Epidermal melanocyte (primary cell): ENCODE results near the gene STOM.
"Not testable (repeated sequence)": the region's sequence is repeated elsewhere in the genome, so short reads cannot be mapped to it uniquely, and the experiment has no call there.

ENCODE experiments used
- DNase-seq: peaks from one replicate; pipeline ENCODE4 v3.0.0; 2011; ENCODE audit warnings: low spot score; ENCODE audit not compliant: insufficient read length

Gene STOM

DNA sequence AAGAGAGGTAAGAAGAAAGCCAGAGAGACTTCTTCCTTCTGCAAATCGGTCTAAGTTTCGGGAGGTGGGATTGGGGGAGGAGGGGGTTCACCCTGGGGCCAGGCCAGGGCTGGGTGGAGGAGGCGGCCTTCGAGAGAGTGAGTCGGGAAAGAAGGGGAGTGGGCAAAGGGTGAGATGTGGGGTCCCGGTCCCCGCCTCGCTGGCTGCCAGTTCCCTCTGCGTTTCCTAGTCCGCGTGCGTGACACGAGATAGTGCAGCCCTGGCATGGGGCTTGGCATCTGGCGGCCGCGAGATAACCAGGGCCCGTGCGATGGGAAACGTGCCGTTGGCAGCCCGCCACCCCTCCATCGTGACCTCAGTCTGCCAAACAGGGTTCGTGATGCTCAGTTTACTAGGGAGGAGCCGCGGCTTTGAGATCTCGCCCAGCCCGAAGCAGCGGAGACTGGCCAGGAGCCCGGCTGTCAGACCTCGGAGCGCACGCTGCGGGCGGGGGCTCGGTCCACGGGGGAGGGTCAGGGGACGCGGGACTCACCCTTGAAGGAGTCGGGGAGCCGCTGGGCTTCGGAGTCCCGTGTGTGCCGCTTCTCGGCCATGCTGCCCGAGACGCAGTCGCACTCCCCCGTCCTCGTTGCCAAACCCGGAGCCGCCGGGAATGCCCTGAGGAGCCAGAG, at the start of gene STOM:
Gene STOM, minus strand, starts transcription at position 656 of the 671 bp plus-strand sequence. Its CDS starts 63 bp downstream, at position 593.
- peak; percentile 41 for DNase-seq

DNA sequence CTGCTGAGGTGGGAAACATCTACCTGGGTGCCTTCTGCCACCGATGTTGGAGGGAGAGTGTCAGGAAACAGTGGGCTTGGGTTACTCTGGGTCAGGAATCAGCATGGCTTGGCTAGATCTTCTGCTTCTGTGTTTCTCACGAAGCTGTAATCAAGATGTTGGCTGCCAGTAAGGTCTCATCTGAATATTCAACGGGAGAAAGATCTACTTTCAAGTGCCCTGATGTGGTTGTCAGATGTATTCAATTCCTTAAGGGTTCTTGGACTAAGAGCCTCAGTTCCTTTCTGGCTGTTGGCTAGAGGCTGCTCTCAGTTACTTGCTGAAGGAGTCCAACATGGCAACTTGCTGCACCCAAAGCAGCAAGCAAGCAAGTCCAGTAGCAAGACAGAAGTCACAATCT, 41.9 kb upstream of the STOM start:
- DNase-seq: no peak

GRCh38 chr9:121405899-121406298, 35.8 kb upstream of the STOM start:
- no peak for DNase-seq

DNA sequence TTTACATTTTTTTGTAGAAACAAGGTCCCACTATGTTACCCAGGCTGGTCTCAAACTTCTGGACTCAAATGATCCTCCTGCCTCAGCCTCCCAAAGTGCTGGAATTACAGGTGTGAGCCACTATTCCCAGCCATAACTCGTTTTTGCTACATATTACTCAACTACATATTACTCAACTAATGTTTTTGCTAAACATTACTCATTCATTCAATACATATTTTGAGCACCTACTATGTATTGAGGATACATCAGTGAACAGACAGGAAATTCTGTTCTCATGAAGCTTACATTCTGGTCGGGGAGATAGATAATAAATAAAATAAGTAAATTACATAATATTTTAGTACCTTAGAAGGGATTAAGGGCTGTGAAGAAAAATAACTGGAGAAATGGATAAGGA, 34.9 kb upstream of the STOM start:
- no peak for DNase-seq

GRCh38 chr9:121399883-121400607, 30.0 kb upstream of the STOM start:
- peak; percentile 36 for DNase-seq

DNA sequence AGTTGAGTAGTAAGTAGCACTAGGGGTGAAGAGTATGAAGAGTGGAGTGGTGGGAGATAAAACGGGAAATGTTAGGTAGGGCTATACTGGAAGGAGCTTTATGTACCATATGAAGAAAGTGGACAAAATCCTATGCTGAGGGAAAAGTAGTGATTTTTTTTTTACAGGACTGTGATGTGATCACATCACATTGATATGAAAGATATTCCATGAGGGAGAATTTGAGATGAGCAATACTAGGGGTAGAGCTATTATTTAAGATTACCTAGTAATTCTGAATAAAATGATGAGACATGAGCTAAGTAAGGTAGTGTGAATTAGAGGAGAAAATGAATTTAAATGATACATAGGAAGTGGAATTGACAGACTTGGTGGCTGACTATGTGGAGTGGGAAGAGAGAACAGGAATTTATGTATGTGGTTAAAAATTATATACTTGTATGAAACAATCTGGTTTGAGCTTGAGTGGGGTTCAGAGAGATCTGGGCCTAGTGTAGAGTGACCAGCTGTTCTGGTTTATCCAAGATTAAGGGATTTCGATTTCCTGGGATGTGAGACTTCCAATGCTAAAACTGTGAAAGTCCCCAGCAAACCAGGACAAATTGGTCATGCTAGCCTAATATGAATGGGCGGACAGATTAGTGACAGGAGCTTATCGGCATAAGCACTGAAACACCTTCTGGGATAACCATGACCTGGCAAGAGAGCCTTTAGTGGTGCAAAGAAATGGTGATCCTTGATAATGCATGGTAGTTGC, 29.3 kb upstream of the STOM start:
- DNase-seq: no peak

GRCh38 chr9:121398374-121398773, 28.3 kb upstream of the STOM start:
- no peak for DNase-seq

DNA sequence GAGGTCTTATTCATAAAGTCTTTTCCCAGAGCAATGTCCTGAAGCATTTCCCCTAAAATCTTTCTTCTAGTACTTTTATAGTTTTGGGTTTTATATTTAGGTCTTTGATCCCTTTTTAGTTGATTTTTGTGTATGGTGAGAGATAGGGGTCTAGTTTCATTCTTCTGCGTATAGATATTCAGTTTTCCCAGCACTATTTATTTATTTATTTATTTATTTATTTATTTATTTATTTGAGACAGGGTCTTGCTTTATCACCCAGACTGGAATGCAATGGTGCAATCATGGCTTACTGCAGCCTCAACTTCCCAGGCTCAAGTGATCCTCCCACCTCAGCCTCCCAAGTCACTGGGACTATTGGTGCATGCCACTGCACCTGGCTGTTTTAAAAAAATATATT, 27.2 kb upstream of the STOM start:
- DNase-seq: not testable (repeated sequence)

GRCh38 chr9:121395558-121395957, 25.5 kb upstream of the STOM start:
- no peak for DNase-seq

GRCh38 chr9:121394292-121394691, 24.2 kb upstream of the STOM start:
- no peak for DNase-seq

DNA sequence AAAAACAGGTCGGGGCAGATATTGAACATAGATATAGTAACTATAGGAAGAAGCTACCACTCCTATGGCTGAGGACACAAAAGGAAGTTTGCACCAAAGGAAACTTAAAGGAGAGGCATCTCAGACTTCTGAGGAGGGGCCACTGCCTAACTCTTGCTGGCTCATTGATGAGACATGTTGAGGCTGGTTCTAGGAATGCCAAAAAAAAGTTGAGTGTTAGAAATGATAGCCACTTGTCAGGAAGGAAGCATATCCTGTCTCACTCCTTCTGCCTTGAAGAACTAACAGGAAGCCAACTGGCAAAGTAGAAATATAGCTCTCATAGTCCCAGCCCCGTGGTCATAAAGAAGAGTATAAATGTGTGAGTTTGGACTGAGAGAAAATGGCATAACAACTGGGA, 23.3 kb upstream of the STOM start:
- DNase-seq: no peak

DNA sequence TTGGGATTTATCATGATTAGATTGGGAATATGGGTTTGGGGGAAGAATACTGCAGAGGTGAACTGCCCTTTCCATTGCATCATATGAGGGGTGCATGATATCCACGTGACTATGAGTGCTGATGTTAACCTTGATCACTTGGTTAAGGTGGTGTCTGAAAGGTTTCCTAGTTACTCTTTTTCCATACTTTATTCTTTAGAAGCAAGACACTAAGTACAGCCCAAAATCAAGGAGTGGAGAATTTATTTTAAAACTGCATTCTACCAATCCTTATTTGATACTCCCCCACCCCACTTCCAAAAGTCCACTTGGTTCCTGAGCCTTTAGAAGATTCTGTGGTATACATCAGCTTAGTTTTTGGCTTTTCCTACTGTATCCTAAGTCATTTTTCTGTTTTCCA, 20.3 kb upstream of the STOM start:
- no peak for DNase-seq

DNA sequence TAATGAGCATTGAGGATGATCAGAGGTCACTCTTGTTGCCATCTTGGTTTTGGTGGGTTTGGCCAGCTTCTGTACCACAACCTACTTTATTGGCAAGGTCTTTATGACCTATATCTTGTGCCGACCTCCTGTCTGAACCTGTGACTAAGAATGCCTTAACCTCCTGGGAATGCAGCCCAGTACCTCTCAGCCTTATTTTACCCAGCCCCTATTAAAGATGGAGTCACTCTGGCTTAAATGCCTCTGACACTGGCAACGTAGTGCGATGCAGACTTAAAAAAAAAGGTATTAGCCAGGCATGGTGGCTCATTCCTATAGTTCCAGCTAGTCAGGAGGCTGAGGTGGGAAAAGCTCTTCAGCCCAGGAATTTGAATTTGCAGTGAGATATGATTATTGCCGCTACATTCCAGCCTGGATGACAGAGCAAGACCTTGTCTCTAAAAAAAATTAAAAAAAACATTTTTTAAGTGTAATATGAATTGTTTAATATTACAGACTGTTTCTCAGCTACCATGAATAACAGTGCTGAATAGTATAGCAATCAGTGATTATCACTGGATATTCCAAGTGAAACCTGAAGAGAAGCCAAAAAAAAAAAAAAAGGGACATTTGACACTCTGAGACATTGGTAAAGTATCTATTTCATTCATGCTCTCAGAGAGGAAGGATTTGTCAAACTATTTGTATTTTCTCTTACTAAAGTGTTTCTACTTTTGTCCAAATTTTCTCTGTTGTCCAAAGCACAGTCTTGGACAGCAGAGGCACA, 18.3 kb upstream of the STOM start:
- DNase-seq: no peak

DNA sequence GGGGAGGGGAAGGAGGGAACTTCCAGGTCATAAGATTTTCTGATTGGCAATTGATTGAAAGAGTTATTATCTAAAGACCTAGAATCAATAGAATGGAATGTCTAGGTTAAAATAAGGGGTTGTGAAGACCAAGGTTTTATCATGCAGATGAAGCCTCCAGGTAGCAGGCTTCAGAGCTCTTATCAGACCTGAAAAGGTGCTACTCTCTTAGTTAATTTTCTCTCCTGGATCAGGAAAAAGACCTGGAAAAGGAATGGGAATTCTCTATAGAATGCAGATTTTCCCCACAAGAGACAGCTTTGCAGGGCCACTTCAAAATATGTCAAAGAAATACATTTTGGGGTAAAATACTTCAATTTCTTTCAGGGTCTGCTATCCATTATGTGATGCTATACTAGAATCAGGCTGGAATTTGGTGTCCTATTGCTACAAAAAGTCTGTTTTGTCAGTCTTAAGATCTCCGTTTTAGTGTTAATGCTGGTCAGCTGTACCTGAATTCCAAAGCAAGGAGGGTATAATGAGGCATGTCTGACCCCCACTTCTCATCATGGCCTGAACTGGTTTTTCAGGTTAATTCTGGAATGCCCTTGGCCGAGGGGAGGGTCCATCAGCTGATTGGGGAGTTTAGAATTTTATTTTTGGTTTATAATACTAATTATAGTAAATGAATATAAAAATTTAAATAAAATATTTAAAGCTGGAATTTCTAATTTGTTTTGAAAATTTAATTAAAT, 16.6 kb upstream of the STOM start:
- DNase-seq: no peak

- no peak for DNase-seq
These were observed 13.7 kb upstream of the STOM start for GRCh38 chr9:121383715-121384114.

DNA sequence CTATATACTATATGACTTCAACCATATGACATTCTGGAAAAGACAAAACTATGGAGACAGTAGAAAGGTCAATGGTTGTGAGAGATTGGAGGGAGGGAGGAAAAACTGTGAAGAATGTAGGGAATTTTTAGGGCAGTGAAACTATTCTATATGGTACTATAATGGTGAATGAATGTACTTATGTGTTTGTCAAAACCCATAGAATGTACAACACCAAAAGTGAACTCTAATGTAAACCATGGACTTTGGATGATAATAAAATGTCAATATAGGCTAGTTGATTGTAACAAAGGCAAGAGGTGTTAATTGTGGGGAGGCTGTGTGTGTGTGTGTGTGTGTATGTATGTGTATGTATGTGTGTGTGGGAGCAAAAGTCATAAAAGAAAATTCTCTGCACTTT, 10.8 kb upstream of the STOM start:
- DNase-seq: no peak

- DNase-seq: peak; percentile 31
These were observed 6.3 kb upstream of the STOM start for GRCh38 chr9:121376214-121376830.

DNA sequence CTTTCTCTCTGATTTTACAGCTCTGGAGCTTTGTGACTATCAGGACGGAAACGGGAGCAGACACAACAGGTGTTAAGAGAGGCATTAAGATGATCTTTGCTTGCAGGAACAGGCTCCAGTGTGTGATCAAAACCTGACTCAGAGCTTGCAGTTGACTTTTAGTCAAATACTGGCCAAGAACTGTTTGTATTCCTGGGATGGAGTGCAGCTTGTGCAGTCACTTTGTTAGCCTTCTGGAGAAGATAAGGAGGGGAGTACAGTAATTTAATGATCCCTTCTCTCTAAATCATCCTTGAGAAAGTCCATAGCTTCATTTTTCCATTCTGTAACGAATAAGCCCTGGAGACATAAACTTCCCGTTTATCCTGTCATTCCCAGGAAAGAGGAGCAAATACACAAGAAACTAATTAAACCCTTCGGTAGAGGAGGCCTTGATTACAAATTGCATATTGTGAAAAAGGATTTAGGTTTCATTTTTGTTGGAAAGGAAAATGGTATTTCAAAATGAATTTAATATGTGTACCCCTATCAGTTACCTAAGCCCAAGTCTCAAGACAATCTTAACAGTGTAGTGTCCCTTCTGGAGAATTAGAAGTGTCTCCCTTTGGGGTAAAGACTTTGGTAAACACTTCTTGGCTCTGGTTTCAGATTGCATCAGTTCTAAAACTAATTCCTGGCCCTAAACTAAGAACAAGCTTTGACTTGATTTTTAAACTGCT, 3.1 kb upstream of the STOM start:
- no peak for DNase-seq

DNA sequence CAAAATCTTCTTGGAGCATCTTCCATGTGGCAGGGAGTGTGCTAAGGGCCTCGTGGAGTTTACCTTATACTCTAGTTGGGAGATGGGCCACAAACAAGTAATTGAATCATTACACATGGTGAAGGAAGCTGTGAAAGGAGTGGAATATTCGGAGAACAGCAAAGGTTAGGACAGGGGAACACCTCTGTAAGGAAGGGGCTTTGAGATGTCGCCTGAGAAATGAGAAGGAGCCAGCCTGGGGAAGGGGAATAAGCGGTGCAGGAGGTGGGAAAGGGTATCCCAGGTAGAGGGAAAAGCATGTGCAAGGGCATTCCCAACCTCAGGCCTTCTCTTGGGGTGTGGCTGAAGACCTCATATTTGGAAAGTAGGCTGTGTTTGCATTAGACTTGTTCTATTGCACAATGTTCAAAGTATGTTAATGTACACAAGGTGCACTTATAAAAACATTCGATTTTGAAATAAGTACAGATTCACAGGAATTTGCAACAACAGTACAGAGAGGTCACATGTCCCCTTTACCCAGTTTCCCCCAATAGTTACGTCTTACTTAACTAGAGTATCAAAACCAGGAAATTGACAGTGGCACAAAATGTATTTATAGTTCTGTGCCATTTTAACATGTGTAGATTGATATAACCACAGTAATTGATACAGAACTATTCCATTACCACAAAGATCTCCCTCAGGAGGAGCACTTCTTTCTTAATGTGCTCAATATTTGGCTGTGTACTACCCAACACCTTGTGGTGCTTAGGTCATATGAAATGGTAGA, 2.4 kb upstream of the STOM start:
- no peak for DNase-seq
